ENCODE measurements around the gene LTBP1.

LTBP1 gene

GRCh38 chr2:32952761-32953476 lies 6.2 kb downstream of the LTBP1 start:
- no peak for DNase-seq (ENCODE audit: extremely low read depth, low read depth)
- no peak for TF ChIP-seq CTCF (IDR thresholded peaks at IDR 0.05; ENCODE audit: low read depth, low read length)

DNA sequence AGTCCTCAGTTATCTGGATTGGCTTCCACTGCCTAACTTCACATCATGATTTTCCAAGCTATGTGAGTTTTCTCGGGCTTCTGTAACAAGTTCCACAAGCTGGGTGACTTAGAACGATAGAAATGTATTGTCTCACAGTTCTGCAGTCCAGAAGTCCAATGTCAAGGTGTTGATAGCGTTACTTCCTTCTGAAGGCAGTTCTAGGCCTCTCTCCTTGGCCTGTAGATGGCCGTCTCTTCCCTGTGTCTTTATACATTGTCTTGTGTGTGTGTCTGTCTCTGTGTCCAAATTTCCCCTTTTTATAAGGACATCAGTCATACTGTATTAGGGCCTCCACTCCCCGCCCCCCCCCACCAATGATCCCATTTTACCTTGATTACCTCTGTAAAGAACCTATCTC lies 7.5 kb downstream of the LTBP1 start:
- DNase-seq (ENCODE audit: extremely low read depth, low read depth) = no peak
- TF ChIP-seq CTCF (IDR thresholded peaks at IDR 0.05; ENCODE audit: low read depth, low read length) = no peak

GRCh38 chr2:32958821-32959220 lies 12.1 kb downstream of the LTBP1 start:
- TF ChIP-seq CTCF (IDR thresholded peaks at IDR 0.05; ENCODE audit: low read depth, low read length) = no peak
- no peak for DNase-seq (ENCODE audit: extremely low read depth, low read depth)

DNA sequence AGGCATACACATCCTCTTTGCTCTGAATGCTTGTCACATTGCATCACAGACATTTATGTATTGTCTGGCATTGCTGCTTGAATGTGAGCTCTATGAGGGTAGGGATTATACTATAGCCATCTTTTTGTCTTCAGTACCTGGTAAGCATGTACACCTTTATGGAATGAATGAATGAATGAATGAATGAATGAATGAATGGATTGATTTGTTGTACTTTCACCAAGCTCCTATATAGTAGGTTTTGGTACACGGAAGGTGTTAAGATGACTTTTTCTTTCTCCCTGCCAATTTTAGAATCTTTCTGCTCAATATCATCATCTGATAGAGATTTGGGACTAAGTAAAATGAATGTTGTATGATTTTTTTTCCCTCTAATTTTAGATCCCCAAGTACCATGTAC lies 13.5 kb downstream of the LTBP1 start:
- DNase-seq (ENCODE audit: extremely low read depth, low read depth) = no peak
- no peak for TF ChIP-seq CTCF (IDR thresholded peaks at IDR 0.05; ENCODE audit: low read depth, low read length)

DNA sequence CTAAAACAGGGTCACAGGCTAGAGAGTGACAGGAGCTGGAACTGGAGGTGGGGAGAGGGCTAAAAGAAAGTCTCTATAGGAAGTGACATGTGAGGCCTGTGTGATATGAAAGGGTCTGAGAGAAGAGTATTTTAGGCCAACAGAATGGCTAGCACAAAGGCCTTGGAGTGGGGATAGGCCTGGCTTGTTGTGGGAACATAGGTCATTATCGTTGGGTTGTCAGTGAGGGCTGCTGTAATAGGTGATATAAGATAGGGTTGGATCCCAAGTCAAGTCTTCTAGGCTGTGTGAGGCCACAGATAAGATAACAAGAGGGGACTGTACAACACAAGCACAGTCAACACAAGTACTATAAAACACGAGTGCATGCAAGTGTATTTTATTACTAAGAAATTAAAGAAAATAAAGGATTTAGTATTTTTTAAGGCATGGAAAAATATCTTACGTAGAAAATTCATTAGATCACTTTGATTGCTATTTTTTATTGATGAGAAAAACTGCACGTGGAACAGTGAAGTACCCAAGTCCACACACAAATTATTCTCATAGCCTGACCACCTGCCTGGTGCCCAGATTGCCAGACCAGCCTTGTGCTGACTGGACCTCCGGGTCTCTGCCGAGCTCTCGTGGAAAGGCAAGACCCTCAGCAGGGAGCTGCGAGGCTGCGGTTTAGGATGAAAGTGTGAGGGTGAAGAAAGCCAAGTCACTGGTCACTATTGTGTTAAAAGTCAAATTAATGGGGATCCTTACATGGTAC lies 14.1 kb downstream of the LTBP1 start:
- no peak for DNase-seq (ENCODE audit: extremely low read depth, low read depth)
- TF ChIP-seq CTCF (IDR thresholded peaks at IDR 0.05; ENCODE audit: low read depth, low read length) = no peak

GRCh38 chr2:32962690-32963089 lies 15.9 kb downstream of the LTBP1 start:
- no peak for TF ChIP-seq CTCF (IDR thresholded peaks at IDR 0.05; ENCODE audit: low read depth, low read length)
- DNase-seq (ENCODE audit: extremely low read depth, low read depth) = no peak

- DNase-seq (ENCODE audit: extremely low read depth, low read depth) = no peak
- no peak for TF ChIP-seq CTCF (IDR thresholded peaks at IDR 0.05; ENCODE audit: low read depth, low read length)
Measured at GRCh38 chr2:32963941-32964340, 17.2 kb downstream of the LTBP1 start.
